OCI-LY1 (cell line): Measurements from ENCODE around the gene RARRES2.

Source experiments
- EZH2 ChIP-seq: fragments of 200-600 bp; sonication (generic), shearing (Covaris generic); IDR thresholded peaks from 2 replicates; pipeline ENCODE4 v1.8.0; 2017; ENCODE audit warnings: borderline replicate concordance, mixed run types, mild to moderate bottlenecking, antibody characterized with exemption, low read length, moderate library complexity, mixed read lengths
- TF ChIP-seq, protein P1 (sequence below): fragments of 200-600 bp; sonication (generic), shearing (Covaris generic); IDR thresholded peaks from 2 replicates; pipeline ENCODE4 v1.5.1; 2017; ENCODE audit warnings: mild to moderate bottlenecking, antibody characterized with exemption, low read length, moderate library complexity, mixed read lengths

GRCh38 chr7:150358433-150358832 lies 17.0 kb upstream of the RARRES2 start:
- TF ChIP-seq, protein P1, sequence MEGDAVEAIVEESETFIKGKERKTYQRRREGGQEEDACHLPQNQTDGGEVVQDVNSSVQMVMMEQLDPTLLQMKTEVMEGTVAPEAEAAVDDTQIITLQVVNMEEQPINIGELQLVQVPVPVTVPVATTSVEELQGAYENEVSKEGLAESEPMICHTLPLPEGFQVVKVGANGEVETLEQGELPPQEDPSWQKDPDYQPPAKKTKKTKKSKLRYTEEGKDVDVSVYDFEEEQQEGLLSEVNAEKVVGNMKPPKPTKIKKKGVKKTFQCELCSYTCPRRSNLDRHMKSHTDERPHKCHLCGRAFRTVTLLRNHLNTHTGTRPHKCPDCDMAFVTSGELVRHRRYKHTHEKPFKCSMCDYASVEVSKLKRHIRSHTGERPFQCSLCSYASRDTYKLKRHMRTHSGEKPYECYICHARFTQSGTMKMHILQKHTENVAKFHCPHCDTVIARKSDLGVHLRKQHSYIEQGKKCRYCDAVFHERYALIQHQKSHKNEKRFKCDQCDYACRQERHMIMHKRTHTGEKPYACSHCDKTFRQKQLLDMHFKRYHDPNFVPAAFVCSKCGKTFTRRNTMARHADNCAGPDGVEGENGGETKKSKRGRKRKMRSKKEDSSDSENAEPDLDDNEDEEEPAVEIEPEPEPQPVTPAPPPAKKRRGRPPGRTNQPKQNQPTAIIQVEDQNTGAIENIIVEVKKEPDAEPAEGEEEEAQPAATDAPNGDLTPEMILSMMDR, result no peak
- TF ChIP-seq EZH2, result no peak
